ENCODE measurements around the gene GIT1. TPM values are rescaled to one million over a fixed set of nuclear protein-coding genes. Genes with fewer than 3 reads are reported as not detected.
A peak's percentile ranks its signal among the peaks of the same experiment; 100 is the strongest.

The GIT1 gene
- total and polyA plus RNA-seq, 2 donors (not counting 3 experiments of a cell fraction or from before 2014, with no cell fraction given) = 75.5 to 92.5 TPM

DNA sequence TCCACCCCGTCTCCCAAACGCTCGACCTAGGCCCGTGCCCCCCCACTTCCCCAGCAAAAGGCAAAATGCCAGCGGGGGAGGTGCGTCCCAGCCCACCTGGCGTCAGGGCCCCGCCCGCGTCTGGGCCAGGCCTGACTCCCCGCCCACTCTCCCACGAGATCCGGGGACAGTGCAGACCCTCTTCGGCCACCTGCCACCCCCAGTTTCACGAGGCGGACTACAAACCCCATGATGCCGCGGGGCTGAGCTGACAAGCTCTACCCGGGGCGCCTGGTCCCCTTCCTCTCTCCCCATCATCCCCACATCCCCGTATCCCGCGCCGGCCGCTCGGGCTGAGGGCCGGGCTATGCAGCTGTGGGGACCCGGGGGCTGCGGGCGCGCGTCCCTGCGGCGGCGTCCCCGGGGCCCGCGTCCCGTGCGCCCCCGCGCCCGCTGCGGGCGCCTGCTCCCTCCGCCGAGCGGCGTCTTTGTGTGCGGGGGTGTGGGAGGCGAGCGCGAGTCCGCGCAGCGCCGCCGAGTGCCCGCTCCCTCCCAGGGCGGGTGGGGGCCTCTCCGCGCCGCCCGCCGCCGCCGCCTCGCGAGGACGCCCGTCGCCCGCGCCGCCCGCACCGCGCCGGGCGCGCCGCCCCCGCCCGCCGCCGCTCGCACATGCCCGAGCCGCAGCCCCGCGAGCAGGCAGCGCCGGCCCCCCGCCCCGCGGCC is 3.6 kb upstream of the GIT1 start, which contains the start of gene ANKRD13B:
Gene ANKRD13B (plus strand): TSS at position 283 of the 702 bp plus-strand sequence. CDS start 490 bp downstream, outside the sequence.
- dilution Hi-C loops (cut with MboI; ENCODE audit: extremely low pct_ligation_motif_present, low sequenced_read_pairs) (no loop called here), intact Hi-C loops (cut with micrococcal nuclease) (loop anchor here (5.0 kb wide), 1 partner anchor 301 kb away; the partner anchor contains the start of gene NUFIP2)
- CTCF ChIA-PET = interaction anchor here (0.6 to 9.2 kb wide), 14 partner anchors 14 to 500 kb away, joined by 3 to 152 read pairs (median 6); partner anchors contain the start of genes ABHD15 and TP53I13

DNA sequence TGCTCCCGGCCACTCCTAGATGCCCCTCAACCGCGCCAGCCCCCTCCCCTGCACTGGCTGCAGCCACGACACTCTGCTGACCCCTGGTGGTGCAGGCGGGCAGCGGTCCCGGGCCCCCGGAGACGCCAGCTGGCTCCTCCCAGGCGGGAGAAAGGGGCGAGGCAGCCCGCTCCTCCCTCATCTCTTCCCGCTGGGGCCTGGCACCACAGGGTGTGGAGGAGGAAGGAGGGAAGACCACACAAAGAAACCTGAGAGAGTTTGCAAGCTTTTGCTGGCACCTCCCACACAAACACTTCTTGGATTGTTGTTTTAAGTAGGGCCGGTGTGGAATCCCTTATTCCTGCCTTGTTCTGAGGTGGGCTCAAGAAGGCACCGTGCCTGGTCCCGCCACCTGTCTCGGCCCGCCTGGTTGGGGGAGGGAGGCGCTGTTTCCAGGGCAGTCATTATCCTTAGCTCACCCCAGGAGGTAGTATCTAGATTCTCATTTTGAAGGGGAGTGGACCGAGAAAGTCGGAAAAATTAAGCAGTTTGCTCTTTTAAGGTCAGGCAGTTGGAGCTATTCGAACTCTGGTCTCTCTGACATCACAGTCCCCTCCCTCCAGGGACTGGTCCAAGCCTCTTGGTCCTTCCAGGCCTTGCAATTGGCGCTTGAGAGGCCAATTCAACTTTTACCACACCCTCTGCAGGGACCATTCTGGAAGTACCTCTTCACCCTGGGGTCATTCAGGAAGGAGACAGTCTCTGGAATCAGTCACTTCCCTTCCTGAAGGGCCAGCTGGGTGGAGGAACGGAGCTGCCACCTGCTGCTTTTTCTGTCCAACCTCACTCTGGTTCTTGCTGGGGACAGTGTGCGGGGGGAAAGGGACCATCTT is 2.5 kb upstream of the GIT1 start:
- TF ChIP-seq, protein P1, sequence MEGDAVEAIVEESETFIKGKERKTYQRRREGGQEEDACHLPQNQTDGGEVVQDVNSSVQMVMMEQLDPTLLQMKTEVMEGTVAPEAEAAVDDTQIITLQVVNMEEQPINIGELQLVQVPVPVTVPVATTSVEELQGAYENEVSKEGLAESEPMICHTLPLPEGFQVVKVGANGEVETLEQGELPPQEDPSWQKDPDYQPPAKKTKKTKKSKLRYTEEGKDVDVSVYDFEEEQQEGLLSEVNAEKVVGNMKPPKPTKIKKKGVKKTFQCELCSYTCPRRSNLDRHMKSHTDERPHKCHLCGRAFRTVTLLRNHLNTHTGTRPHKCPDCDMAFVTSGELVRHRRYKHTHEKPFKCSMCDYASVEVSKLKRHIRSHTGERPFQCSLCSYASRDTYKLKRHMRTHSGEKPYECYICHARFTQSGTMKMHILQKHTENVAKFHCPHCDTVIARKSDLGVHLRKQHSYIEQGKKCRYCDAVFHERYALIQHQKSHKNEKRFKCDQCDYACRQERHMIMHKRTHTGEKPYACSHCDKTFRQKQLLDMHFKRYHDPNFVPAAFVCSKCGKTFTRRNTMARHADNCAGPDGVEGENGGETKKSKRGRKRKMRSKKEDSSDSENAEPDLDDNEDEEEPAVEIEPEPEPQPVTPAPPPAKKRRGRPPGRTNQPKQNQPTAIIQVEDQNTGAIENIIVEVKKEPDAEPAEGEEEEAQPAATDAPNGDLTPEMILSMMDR (IDR thresholded peaks at IDR 0.05; ENCODE audit: extremely low read depth in 1 of 2, insufficient read depth in 1 of 2, low read depth in 1 of 2, low read length in 2 of 2) = peak; percentile 99 to 100
- no peak for TF ChIP-seq JUN (IDR thresholded peaks at IDR 0.05; ENCODE audit: borderline replicate concordance, insufficient read depth, insufficient read length, low read depth)
- TF ChIP-seq FOS (IDR thresholded peaks at IDR 0.05; ENCODE audit: borderline replicate concordance, insufficient read depth, low read length) = no peak
- no peak for TF ChIP-seq GATA2 (IDR thresholded peaks at IDR 0.05; ENCODE audit: insufficient read depth, insufficient read length, low read depth, low read length)
- no peak for TF ChIP-seq EZH2 (IDR thresholded peaks at IDR 0.05; ENCODE audit: borderline replicate concordance, low read depth, low read length, severe bottlenecking)
- peak; percentile 12 for TF ChIP-seq MYC (IDR thresholded peaks at IDR 0.05; ENCODE audit: low read depth, low read length)
- TF ChIP-seq, protein P2, sequence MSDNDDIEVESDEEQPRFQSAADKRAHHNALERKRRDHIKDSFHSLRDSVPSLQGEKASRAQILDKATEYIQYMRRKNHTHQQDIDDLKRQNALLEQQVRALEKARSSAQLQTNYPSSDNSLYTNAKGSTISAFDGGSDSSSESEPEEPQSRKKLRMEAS (IDR thresholded peaks at IDR 0.05; ENCODE audit: insufficient read depth, insufficient read length) = no peak
- peak; percentile 36 for TF ChIP-seq POLR2AphosphoS5 (IDR thresholded peaks at IDR 0.05; ENCODE audit: insufficient read depth, low read depth, low read length)
- no peak for TF ChIP-seq POLR2A (IDR thresholded peaks at IDR 0.05; ENCODE audit: low read depth, low read length)
- DNase-seq (ENCODE audit: low read depth, low spot score) (peak; percentile 91), FAIRE-seq (peak; percentile 95)
- H3K79me2 ChIP-seq (ENCODE audit: control insufficient read depth, insufficient read depth, low read length) = peaks cover 31% of the 10 kb centered on the region
- no TSS peak for BruUV-seq (replicated peaks)
- peak overlapping the region; percentile 53 for H3K4me2 ChIP-seq (ENCODE audit: insufficient read depth, low read length)
- no peaks in the 10 kb centered on the region for H3K9me3 ChIP-seq (replicated peaks; ENCODE audit: control insufficient read depth, insufficient read depth, low read length)
- H3K4me3 ChIP-seq (replicated peaks in 1 of 3; ENCODE audit: insufficient read depth in 1 of 3, low read depth in 1 of 3, low read length in 3 of 3) = peak overlapping the region in 2 of 3 experiments; percentile 21 to 28
- intact Hi-C loops (cut with micrococcal nuclease) (loop anchor here (1.0 to 5.0 kb wide), 6 partner anchors 12 to 443 kb away; partner anchors contain the start of genes ABHD15 and NUFIP2), dilution Hi-C loops (cut with MboI; ENCODE audit: extremely low pct_ligation_motif_present, low sequenced_read_pairs) (no loop called here)
- peak overlapping the region; percentile 37 for H3K27ac ChIP-seq (ENCODE audit: insufficient read depth, low read depth, low read length)
- peak overlapping the region; percentile 76 for H2AFZ ChIP-seq (ENCODE audit: low read depth, low read length)
- ChIA-PET CTCF (interaction anchor here (0.6 to 9.2 kb wide), 19 partner anchors 13 to 501 kb away, joined by 3 to 152 read pairs (median 5); partner anchors contain the start of genes ABHD15, SSH2 and TP53I13), POLR2A (interaction anchor here (0.6 kb wide), 1 partner anchor 749 kb away, joined by 3 read pairs; the partner anchor contains the start of gene FAM222B)
- H3K9ac ChIP-seq (replicated peaks; ENCODE audit: extremely low read depth, insufficient read depth, low read length) = peak overlapping the region; percentile 50
- H4K20me1 ChIP-seq (replicated peaks; ENCODE audit: control insufficient read depth, extremely low read depth, insufficient read depth, low read length) = no peaks in the 10 kb centered on the region
- H3K27me3 ChIP-seq (ENCODE audit: control insufficient read depth in 2 of 2, insufficient read depth in 2 of 2, low read length in 2 of 2) = no peaks in the 10 kb centered on the region
- no peaks in the 10 kb centered on the region for H3K36me3 ChIP-seq (ENCODE audit: control insufficient read depth in 2 of 2, extremely low read depth in 1 of 2, insufficient read depth in 2 of 2, low read length in 2 of 2)
- H3K4me1 ChIP-seq (ENCODE audit: control insufficient read depth, extremely low read depth, insufficient read depth, low read length) = peaks cover 54% of the 10 kb centered on the region
- no peaks in the 10 kb centered on the region for H3K9me1 ChIP-seq (replicated peaks; ENCODE audit: control insufficient read depth, extremely low read depth, insufficient read depth, low read length)

More for the DNA sequence above, 3.6 kb upstream of the GIT1 start, which contains the start of gene ANKRD13B:
- H2AFZ ChIP-seq (ENCODE audit: low read depth, low read length) = peak within 1 kb of the TSS; percentile 67
- H3K27me3 ChIP-seq (ENCODE audit: control insufficient read depth in 2 of 2, insufficient read depth in 2 of 2, low read length in 2 of 2) = no peaks in the 10 kb centered on the region
- DNase-seq (ENCODE audit: low read depth, low spot score) (no peak), FAIRE-seq (peak; percentile 56)
- H3K4me1 ChIP-seq (ENCODE audit: control insufficient read depth, extremely low read depth, insufficient read depth, low read length) = peaks cover 44% of the 10 kb centered on the region
- peak within 1 kb of the TSS; percentile 57 for H3K4me2 ChIP-seq (ENCODE audit: insufficient read depth, low read length)
- H3K9me3 ChIP-seq (replicated peaks; ENCODE audit: control insufficient read depth, insufficient read depth, low read length) = no peaks in the 10 kb centered on the region
- POLR2A ChIA-PET = interaction anchor here (0.7 kb wide), 1 partner anchor 23 kb away, joined by 3 read pairs; no protein-coding TSS in a partner anchor
- H3K36me3 ChIP-seq (ENCODE audit: control insufficient read depth in 2 of 2, extremely low read depth in 1 of 2, insufficient read depth in 2 of 2, low read length in 2 of 2) = no peaks in the 10 kb centered on the region
- H3K27ac ChIP-seq (ENCODE audit: insufficient read depth, low read depth, low read length) = peak within 1 kb of the TSS; percentile 21
- H3K9me1 ChIP-seq (replicated peaks; ENCODE audit: control insufficient read depth, extremely low read depth, insufficient read depth, low read length) = no peaks in the 10 kb centered on the region
- H3K4me3 ChIP-seq (replicated peaks in 1 of 3; ENCODE audit: insufficient read depth in 1 of 3, low read depth in 1 of 3, low read length in 3 of 3) = peak within 1 kb of the TSS; percentile 51 to 64 (median 59)
- H4K20me1 ChIP-seq (replicated peaks; ENCODE audit: control insufficient read depth, extremely low read depth, insufficient read depth, low read length) = no peaks in the 10 kb centered on the region
- peak; percentile 22 for TF ChIP-seq POLR2AphosphoS5 (IDR thresholded peaks at IDR 0.05; ENCODE audit: insufficient read depth, low read depth, low read length)
- TF ChIP-seq MYC (IDR thresholded peaks at IDR 0.05; ENCODE audit: low read depth, low read length) = no peak
- BruUV-seq (replicated peaks) = no TSS peak
- peaks cover 21% of the 10 kb centered on the region for H3K79me2 ChIP-seq (ENCODE audit: control insufficient read depth, insufficient read depth, low read length)
- H3K9ac ChIP-seq (replicated peaks; ENCODE audit: extremely low read depth, insufficient read depth, low read length) = peak within 1 kb of the TSS; percentile 29
